Measurements from ENCODE around the gene SIRT7.

The SIRT7 gene

GRCh38 chr17:81962499-81963441, 44.8 kb upstream of the SIRT7 start:
- DNase-seq (ENCODE audit: low spot score) (peak; percentile 61), ATAC-seq (ENCODE audit: low read depth) (no peak)
- no peaks in the 10 kb centered on the region for H3K36me3 ChIP-seq (ENCODE audit: low read depth)
- H3K27me3 ChIP-seq (ENCODE audit: insufficient read depth, poor library complexity, severe bottlenecking): peaks cover 51% of the 10 kb centered on the region
- H3K27ac ChIP-seq (ENCODE audit: poor library complexity, severe bottlenecking): no peak overlapping the region
- TF ChIP-seq CTCF (IDR thresholded peaks at IDR 0.05; ENCODE audit: poor library complexity, severe bottlenecking): no peak
- H3K9me3 ChIP-seq (ENCODE audit: severe bottlenecking): no peaks in the 10 kb centered on the region
- H3K4me3 ChIP-seq (ENCODE audit: severe bottlenecking): no peak overlapping the region
- no peaks in the 10 kb centered on the region for H3K4me1 ChIP-seq (ENCODE audit: insufficient read depth, poor library complexity, severe bottlenecking)

GRCh38 chr17:81961521-81962498, 43.8 kb upstream of the SIRT7 start:
- no peak for TF ChIP-seq CTCF (IDR thresholded peaks at IDR 0.05; ENCODE audit: poor library complexity, severe bottlenecking)
- ATAC-seq (ENCODE audit: low read depth) (no peak), DNase-seq (ENCODE audit: low spot score) (peak; percentile 58)
- H3K27me3 ChIP-seq (ENCODE audit: insufficient read depth, poor library complexity, severe bottlenecking): peaks cover 51% of the 10 kb centered on the region
- no peaks in the 10 kb centered on the region for H3K36me3 ChIP-seq (ENCODE audit: low read depth)
- H3K4me1 ChIP-seq (ENCODE audit: insufficient read depth, poor library complexity, severe bottlenecking): no peaks in the 10 kb centered on the region
- no peak overlapping the region for H3K27ac ChIP-seq (ENCODE audit: poor library complexity, severe bottlenecking)
- H3K9me3 ChIP-seq (ENCODE audit: severe bottlenecking): no peaks in the 10 kb centered on the region
- no peak overlapping the region for H3K4me3 ChIP-seq (ENCODE audit: severe bottlenecking)

GRCh38 chr17:81961087-81961511, 43.1 kb upstream of the SIRT7 start, which contains the start of gene NOTUM:
TSS of gene NOTUM (minus strand) at chr17:81961187. CDS start at chr17:81960909, 278 bp downstream.
- Histone ChIP-seq H3K36me3 (ENCODE audit: low read depth) (no peaks in the 10 kb centered on the region), H3K27ac (ENCODE audit: poor library complexity, severe bottlenecking) (no peak within 1 kb of the TSS), H3K4me1 (ENCODE audit: insufficient read depth, poor library complexity, severe bottlenecking) (no peaks in the 10 kb centered on the region), H3K9me3 (ENCODE audit: severe bottlenecking) (no peaks in the 10 kb centered on the region), H3K4me3 (ENCODE audit: severe bottlenecking) (peak within 1 kb of the TSS; percentile 13), H3K27me3 (ENCODE audit: insufficient read depth, poor library complexity, severe bottlenecking) (peaks cover 51% of the 10 kb centered on the region)
- DNase-seq (ENCODE audit: low spot score) (no peak), ATAC-seq (ENCODE audit: low read depth) (no peak)
- TF ChIP-seq CTCF (IDR thresholded peaks at IDR 0.05; ENCODE audit: poor library complexity, severe bottlenecking): peak; percentile 25

- no peaks in the 10 kb centered on the region for H3K4me1 ChIP-seq (ENCODE audit: insufficient read depth, poor library complexity, severe bottlenecking)
- ATAC-seq (ENCODE audit: low read depth): peak; percentile 6; the same call in 1 of the 3 replicates
- peak overlapping the region; percentile 13 for H3K4me3 ChIP-seq (ENCODE audit: severe bottlenecking)
- no peaks in the 10 kb centered on the region for H3K36me3 ChIP-seq (ENCODE audit: low read depth)
- no peak for TF ChIP-seq CTCF (IDR thresholded peaks at IDR 0.05; ENCODE audit: poor library complexity, severe bottlenecking)
- H3K27me3 ChIP-seq (ENCODE audit: insufficient read depth, poor library complexity, severe bottlenecking): peaks cover 51% of the 10 kb centered on the region
- H3K9me3 ChIP-seq (ENCODE audit: severe bottlenecking): no peaks in the 10 kb centered on the region
- H3K27ac ChIP-seq (ENCODE audit: poor library complexity, severe bottlenecking): no peak overlapping the region
- DNase-seq (ENCODE audit: low spot score): peak; percentile 70
Observed at GRCh38 chr17:81960130-81960958, 42.4 kb upstream of the SIRT7 start.

Data from RWPE2 (cell line).